ENCODE measurements around the gene CD1B.
"Not testable (repeated sequence)": the region's sequence is repeated elsewhere in the genome, so short reads cannot be mapped to it uniquely, and the experiment has no call there.

Gene CD1B

DNA sequence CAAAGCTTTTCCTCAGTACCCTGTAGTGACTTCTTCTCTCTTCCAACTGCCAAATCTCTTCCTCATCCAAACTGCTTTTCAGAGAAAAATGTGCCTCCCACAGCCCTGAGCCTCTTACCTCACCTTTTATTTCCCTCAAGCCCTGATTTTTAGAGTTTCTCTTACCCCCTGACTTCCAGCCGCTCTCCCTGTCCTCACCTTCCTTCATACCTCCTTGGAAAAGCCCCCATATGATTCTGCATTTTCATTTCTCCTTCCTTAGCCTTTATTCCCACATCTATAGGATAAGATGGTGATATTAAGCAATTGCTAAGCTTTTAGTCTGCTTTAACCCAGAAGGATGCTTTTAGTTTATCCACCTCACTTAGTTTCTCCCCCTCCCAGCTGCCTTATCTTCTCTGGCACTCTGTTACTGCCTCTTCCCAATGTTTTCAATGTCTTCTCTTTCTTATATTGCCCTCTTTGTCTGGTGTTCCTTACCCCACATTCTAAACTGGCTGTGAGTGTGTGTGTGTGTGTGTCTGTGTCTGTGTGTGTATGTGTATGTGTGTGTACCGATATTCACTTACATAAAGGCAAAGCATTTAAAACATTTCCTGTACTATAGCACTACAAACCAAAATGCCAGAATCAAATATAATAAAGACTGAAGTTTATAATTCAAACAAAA, at the start of gene CD1B:
TSS of gene CD1B (minus strand) at position 51 of the 670 bp plus-strand sequence. CDS start 108 bp downstream, outside the sequence.
- in situ Hi-C loops (cut with MboI; ENCODE audit: low sequenced_read_pairs): no loop called here

DNA sequence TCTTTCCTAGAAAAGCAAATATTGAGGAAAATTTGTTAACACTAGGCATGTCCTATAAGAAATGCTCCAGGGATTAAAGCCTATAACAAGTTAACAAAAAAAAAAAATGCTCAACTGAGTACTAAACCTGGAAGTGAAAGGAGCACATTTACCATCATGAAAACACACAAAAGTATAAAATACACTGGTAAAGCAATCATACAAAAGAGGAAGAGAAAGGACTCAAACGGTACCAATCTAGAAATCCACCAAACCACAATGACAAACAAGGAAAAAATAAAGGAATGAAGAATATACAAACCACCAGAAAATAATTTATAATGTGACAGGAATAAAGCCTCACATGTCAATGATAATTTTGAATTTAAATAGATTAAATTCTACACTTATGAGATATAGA, 43.5 kb upstream of the CD1B start:
- in situ Hi-C loops (cut with MboI; ENCODE audit: low sequenced_read_pairs): no loop called here

DNA sequence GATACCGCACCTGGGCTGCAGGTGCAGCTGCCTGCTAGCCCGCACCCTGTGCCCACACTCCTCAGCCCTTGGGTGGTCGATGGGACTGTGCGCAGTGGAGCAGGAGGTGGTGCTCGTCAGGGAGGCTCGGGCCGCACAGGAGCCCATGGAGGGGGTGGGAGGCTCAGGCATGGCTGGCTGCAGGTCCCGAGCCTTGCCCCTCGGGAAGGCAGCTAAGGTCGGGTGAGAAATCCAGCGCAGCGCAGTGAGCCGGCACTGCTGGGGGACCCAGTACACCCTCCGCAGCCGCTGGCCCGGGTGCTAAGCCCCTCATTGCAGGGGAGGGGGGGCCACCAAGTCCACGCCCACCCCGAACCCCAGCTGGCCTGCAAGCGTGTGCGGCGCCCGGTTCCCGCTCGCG, 42.8 kb upstream of the CD1B start:
- in situ Hi-C loops (cut with MboI; ENCODE audit: low sequenced_read_pairs): not testable (repeated sequence)

DNA sequence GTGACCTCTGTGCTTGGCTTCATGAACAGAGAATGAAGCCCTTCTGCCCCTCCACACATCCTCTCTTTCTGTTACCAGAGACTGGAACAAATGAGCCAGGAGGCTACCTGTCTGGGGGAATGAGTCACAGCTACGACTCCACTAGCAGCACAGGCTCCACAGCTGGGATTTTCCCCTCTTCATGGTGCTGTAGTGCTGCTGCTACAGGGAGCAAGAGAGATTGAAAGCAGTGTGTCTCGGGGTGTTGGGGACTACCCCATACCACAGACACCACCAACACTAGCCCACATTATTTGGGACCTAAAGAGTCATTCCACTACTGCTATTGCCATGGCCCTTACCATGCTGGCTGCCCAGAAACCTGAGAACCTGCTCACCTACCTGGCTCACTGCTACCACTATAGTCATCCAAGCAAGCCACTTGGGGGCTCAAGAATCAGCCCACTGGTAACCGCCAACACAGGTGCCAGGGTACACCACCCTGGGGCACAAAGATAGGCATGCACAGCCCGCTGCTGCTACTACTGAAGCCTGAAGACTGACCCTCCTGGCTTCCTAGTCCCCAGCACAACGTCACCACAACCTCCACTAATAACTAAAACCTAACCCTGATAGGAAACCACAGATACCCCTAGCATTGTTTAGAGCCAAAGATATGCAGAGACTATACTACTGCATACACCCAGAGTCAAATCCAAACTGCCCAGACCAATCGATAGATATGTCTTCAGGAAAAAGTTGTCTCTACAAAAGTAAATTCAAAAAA, 40.0 kb upstream of the CD1B start:
- in situ Hi-C loops (cut with MboI; ENCODE audit: low sequenced_read_pairs): no loop called here

DNA sequence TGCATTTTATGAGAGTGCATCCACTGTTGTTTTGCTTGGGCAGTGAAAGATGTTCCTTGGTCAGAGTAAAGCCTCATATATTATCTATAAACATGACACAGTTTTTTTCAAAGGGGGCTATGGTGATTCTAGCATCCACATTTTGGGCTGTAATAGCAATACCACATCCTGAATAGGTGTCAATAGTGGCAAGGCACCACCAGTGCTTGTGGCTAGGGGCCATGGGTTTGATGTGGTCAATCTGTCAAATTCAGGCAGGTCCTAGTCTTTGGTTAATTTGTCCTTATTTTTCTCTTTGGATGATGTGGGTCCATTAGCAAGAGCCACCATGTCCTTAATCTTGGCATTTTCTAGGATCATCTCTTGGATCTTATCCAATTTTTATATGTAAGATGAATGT, 35.5 kb upstream of the CD1B start:
- in situ Hi-C loops (cut with MboI; ENCODE audit: low sequenced_read_pairs): no loop called here

DNA sequence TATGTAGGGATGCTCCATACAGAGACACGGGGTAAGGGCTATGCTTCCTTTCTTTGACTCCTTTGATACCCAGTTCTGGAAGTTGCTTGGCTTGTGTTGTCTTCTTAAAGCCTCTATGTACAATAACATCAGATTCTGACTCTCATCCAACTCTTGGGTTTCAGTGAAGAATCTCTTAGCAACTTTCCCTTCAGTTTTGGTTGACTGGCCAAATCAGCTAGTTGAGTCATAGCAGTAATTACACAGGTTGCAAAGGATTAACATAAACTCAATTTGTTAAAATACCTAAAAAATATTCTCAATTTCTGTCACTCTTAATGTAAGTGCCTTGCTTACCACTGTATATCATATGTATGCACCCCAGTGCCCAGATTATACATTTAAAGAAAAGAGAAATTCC, 31.6 kb upstream of the CD1B start:
- in situ Hi-C loops (cut with MboI; ENCODE audit: low sequenced_read_pairs): no loop called here

DNA sequence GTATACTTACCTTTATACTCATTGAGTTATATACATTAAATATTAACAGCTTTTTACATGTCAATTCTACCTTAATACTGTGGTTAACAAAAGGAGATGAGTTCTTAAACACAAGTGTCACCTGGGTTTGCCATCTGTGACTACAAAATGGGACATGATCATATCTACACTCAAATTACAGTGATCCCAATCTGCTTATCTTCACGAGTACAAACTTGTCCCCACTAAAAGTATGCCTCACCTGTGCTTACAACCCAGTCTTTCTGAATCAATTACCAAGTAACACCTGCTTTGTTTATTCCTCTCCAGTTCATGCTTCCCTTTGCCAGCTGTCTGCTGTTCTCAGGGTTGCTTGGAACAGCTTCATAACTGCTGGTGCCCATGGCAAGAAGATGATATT, 31.2 kb upstream of the CD1B start:
- in situ Hi-C loops (cut with MboI; ENCODE audit: low sequenced_read_pairs): no loop called here

DNA sequence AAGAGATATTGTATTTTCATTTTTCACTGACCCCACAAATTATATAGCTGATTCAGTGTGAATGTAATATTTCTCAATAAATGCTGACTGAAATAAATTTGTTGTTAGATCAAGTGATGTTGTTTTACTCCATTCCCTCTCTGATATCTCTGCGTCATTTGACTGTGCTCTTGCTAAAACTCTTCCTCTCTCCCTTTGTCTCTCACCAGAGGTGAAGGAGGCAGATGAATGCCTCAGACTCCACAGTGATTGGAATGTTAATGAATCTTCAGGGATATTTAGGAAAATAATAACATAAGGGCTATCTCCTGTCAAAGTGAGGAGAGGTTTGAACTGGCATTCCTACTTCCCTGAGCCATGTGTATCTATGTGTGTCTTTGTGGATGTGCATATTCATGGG, 26.1 kb upstream of the CD1B start:
- in situ Hi-C loops (cut with MboI; ENCODE audit: low sequenced_read_pairs): no loop called here

DNA sequence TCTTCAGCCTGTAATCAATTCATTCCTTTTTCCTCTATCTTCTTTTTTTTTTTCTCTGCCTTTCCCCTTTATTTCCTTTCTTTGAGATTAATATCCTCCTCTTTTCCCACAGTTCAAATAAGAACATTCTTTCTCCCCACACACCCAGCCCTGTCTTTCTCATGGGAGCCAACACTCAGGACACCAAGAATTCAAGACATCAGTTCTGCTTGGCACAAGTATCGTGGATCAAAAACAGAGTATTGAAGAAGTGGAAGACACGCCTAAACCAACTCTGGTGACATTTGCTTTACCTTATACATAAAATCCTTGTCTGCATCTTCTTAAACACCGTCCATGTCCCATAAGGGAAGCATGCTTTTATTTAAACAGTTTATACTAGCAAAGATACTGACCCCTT, 25.3 kb upstream of the CD1B start:
- in situ Hi-C loops (cut with MboI; ENCODE audit: low sequenced_read_pairs): no loop called here

DNA sequence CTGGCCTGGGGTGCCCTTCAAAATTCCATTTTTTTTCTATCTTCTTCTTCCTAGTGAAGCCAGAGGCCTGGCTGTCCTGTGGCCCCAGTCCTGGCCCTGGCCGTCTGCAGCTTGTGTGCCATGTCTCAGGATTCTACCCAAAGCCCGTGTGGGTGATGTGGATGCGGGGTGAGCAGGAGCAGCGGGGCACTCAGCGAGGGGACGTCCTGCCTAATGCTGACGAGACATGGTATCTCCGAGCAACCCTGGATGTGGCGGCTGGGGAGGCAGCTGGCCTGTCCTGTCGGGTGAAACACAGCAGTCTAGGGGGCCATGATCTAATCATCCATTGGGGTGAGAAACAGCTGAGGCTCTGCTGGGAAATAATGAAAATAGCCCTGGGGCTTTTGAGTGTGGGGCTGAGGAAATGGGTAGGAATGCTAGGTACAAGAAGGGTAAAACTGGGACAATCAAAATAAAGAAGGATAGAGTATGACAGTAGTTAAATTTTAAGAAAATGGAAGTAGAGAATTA, 24.5 kb upstream of the CD1B start:
- in situ Hi-C loops (cut with MboI; ENCODE audit: low sequenced_read_pairs): no loop called here

DNA sequence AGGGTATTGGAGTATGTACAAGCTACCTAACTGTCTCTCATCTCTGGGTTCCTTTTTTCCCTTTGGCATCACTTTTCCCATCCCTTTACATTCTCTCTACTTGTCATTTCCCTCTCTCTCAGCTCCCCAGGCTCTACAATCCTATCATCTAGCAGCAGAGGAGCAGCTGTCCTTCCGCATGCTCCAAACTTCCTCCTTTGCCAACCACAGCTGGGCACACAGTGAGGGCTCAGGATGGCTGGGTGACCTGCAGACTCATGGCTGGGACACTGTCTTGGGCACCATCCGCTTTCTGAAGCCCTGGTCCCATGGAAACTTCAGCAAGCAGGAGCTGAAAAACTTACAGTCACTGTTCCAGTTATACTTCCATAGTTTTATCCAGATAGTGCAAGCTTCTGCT, 22.9 kb upstream of the CD1B start:
- in situ Hi-C loops (cut with MboI; ENCODE audit: low sequenced_read_pairs): no loop called here

DNA sequence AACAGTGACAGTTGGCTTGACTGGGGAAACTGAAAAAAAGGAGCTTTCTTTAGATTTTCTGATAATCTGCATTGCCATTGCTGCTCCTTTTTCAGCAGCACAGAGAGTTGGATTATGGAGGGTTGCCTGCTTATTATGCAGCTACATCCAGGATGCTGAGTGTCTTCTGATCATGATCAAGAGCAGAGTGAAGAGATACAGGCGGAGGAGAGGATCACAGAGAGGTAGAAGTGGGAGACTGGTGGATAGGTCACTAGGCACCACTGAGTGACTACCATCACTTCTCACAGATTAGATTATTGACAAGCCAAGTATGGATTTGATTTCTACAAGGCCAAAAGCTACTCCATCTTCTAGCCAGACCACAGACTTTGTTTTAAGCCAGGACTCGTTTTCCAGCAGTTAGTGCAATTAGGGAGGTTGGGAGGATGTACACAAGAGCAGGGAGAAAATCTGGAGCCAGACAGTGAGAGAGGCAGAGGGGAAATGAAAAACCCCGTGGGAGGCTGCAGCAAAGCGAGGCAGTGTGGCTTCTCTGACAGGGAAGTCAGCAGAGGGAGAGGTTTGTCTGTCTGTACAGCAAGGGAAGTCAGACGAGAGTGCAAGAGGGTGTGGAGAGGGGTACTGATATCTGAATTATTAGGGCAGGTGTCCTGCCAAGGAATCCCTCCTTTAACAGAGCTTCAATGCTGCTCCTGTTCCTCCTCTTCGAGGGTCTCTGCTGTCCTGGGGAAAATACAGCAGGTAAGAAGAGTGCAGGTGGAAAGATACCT, 22.2 kb upstream of the CD1B start, which contains the start of gene CD1E:
TSS of gene CD1E (plus strand) at position 592 of the 773 bp plus-strand sequence. CDS start at position 687, 95 bp downstream.
- in situ Hi-C loops (cut with MboI; ENCODE audit: low sequenced_read_pairs): no loop called here

DNA sequence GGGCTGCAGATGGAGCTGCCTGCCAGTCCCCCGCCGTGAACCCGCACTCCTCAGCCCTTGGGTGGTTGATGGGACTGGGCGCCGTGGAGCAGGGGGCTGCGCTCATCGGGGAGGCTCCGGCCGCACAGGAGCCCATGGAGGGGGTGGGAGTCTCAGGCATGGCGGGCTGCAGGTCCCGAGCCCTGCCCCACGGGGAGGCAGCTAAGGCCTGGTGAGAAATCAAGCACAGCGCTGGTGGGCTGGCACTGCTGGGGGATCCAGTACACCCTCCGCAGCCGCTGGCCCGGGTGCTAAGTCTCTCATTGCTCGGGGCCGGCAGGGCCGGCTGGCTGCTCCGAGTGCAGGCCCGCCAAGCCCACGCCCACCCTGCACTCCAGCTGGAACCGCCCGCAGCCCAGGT, 17.6 kb upstream of the CD1B start:
- in situ Hi-C loops (cut with MboI; ENCODE audit: low sequenced_read_pairs): not testable (repeated sequence)

DNA sequence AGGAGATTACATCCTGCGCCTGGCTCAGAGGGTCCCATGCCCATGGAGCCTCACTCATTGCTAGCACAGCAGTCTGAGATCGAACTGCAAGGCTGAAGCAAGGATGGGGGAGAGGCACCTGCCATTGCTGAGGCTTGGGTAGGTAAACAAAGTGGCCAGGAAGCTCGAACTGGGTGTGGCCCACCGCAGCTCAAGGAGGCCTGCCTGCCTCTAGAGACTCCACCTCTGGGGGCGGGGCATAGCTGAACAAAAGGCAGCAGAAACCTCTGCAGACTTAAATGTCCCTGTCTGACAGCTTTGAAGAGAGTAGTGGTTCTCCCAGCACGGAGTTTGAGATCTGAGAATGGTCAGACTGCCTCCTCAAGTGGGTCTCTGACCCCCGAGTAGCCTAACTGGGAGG, 5.1 kb upstream of the CD1B start:
- in situ Hi-C loops (cut with MboI; ENCODE audit: low sequenced_read_pairs): not testable (repeated sequence)

DNA sequence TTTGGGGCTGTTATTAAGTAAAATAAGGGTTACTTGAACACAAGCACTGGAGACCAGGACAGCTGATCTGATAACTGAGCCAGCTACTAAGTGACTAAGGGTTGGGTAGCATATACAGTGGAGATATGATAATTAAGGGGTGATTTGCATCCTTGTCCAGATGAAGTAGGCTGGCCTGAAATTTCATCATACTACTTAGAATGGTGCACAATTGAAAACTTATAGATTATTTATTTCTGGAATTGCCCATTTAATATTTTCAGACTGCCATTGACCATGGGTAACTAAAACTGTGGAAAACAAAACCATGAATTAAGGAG, 3.8 kb upstream of the CD1B start:
- in situ Hi-C loops (cut with MboI; ENCODE audit: low sequenced_read_pairs): no loop called here

DNA sequence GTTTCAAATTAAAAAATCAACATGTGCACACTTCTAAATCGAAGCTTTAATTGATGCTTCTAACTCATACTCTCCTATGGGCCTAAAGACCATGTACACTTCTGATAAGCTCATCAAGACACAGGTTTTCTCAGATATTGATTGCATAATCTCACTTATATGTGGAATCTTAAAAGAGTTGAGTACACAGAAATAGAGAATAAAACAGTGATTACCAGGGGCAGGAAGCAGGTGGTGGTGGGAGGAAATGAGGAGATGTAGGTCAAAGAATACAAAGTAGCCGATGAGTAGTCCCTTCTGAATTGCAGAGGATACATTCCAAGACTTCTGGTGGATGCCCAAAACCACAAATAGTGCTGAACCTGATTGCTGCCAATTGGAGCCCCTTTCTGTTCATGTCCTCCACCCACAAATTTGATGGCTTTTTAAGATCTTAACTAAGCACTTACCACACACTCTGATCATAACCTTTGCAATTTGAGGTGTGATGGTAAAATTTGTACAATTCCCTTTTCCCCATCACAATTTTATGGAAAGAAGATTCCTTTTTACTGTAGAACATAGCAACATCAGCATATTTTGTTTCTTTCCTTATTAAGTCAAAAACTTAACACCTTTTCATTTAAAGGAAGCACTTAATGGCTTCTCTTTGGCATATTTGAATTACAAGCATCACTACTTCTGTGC, 3.3 kb upstream of the CD1B start:
- in situ Hi-C loops (cut with MboI; ENCODE audit: low sequenced_read_pairs): no loop called here

DNA sequence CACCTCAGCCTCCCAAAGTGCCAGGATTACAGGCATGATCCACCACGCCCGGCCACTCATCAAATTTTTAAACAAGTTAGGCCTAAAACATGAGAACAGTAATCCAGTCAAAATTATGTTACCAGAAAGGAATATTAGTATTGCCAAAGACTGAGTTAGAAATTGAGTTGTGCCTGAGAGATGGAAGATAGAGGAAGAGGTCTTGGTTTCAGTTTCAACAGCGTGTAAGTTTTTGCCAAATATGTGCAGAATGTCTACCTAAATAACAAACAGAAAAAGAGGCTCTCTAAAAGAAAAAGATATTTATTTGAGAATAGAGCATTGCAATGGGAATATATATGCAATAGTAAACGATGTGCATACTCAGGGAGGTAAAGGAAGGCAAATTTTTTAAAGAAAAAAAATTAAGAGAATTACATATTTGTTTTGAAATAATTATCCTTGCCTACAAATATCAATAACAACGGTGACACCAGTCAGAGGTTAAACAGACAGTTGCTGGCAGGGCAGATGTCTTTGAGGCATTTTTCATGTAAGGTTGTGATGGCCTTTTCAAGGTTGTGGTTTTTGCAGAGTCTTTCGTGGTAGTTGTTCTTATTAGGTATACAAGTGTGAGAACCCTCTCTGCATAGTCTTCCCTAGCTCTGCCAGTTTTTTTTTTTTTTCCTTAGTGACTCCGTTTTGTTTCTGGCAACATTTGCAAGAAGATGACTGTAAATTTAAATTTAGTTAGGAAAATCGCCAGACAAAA, 2.2 kb upstream of the CD1B start:
- in situ Hi-C loops (cut with MboI; ENCODE audit: low sequenced_read_pairs): no loop called here

DNA sequence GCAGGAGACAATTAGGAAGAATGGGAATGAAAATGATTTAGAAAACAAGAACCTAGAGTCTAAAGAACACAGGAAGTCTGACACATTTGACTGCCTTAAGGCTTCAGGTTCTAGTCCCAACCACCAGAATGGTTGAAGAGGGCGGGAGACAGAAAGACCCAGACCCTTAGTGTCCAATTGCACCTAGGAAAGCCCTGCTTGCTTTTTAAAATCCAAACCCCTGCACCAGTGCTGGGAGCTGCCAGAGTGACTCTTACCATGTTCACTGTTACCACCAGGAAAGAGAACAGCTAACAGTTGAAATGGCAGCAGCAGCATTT, 265 bp downstream of the CD1B start:
- in situ Hi-C loops (cut with MboI; ENCODE audit: low sequenced_read_pairs): no loop called here

DNA sequence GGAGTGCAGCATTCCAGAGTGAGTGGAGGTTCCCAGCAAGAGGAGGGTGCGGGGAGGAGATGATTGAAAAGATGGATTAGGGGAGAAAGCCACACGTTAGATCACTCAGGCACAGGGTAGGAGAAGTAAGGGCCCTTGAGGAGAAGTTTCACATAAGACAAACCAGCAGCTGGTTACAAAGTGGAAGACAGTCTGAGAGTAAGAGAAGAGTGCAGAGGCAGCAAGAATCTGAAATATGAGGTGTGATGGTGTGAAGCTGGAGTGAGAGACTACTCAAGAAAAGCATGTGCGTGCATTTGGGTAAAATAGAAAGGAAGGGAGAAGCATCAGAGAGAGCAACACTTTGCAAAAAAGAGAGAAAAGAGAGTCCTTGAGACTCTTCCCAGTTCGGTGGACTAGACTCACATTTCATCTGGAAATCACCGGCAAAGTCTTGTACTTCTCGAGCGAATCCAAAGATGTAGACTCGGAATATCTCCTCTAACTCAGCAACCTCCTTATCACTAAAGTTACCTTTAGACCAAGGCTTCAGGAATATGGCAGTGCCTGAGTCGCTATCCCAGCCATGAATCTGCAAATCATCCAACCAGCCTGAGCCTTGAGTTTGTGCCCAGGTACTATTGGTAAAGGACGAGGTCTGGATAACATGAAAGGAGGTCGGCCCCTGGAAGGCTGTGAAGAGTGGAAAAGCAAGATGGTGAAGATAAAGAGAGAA, 783 bp downstream of the CD1B start:
- in situ Hi-C loops (cut with MboI; ENCODE audit: low sequenced_read_pairs): no loop called here

DNA sequence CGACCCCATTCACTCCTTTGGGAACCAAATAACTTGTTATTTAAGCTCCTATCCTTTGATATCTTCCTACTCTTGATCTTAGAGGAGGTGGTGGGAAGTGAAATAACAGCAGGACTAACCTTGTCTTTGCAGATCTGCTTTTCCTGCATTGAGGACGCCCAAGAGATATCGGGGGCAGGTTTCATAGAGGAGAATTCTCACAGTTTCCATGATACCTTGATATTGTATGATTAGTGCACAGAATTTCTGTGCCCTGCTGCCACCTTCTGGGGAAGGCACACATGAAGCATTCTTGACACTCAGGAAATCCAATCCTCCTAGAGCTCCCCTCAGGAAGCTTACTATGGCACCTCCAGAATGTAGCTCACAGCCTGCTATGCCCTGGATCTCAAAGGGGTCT, 1.6 kb downstream of the CD1B start:
- in situ Hi-C loops (cut with MboI; ENCODE audit: low sequenced_read_pairs): no loop called here

All from HL-60/S4 treated with phorbol 12-myristate 13-acetate at 8.2 ng/mL for 4 days and 3 days (cell line).